ENCODE measurements around the gene ASCC1.

GRCh38 chr10:72053690-72054089 lies 162.4 kb downstream of the ASCC1 start:
- TF ChIP-seq SUZ12 (IDR thresholded peaks at IDR 0.05; ENCODE audit: extremely low read depth, insufficient read depth, insufficient read length) (no peak), YY1 (IDR thresholded peaks at IDR 0.05; ENCODE audit: insufficient read depth, insufficient read length) (no peak)

All from NT2/D1 (cell line).